ENCODE data around the gene YIF1B.

The YIF1B gene

DNA sequence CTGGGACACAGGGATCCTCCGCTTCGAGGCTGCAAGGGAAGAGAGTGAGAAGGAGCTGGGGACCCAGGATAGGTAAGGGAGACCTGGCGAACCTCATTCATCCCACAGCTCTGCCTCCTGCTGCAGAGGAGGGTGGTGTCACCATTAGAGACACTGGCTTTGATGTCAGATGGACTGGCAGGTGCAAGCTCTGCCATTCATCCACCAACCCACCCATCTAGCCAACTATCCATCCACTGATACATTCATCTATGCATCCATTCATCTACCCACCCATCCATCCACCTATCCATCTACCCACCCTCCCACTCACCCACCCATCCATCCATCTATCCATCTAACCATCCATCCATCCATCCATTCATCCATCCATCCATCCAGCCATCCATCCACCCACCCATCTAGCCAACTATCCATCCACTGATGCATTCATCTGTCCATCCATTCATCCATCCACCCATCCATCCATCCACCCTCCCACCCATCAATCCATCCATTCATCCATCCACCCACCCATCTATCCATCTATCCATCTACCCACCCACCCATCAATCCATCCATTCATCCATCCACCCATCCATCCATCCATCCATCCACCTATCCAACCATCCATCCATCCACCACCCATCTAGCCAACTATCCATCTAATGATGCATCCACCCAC is 6.0 kb downstream of the YIF1B start:
- no peak for TF ChIP-seq CTCF (IDR thresholded peaks at IDR 0.05; ENCODE audit: control insufficient read depth, extremely low read depth, insufficient read depth)
- no peak for DNase-seq (ENCODE audit: low read depth)
- no peak overlapping the region for H3K4me3 ChIP-seq (ENCODE audit: low read depth, low read length)

- DNase-seq (ENCODE audit: low read depth), result no peak
- no peak for TF ChIP-seq CTCF (IDR thresholded peaks at IDR 0.05; ENCODE audit: control insufficient read depth, extremely low read depth, insufficient read depth)
- no peak overlapping the region for H3K4me3 ChIP-seq (ENCODE audit: low read depth, low read length)
Observed at GRCh38 chr19:38308926-38309614, 6.7 kb downstream of the YIF1B start.

GRCh38 chr19:38308006-38308766 is 7.6 kb downstream of the YIF1B start:
- no peak for TF ChIP-seq CTCF (IDR thresholded peaks at IDR 0.05; ENCODE audit: control insufficient read depth, extremely low read depth, insufficient read depth)
- H3K4me3 ChIP-seq (ENCODE audit: low read depth, low read length), result no peak overlapping the region
- DNase-seq (ENCODE audit: low read depth), result no peak

DNA sequence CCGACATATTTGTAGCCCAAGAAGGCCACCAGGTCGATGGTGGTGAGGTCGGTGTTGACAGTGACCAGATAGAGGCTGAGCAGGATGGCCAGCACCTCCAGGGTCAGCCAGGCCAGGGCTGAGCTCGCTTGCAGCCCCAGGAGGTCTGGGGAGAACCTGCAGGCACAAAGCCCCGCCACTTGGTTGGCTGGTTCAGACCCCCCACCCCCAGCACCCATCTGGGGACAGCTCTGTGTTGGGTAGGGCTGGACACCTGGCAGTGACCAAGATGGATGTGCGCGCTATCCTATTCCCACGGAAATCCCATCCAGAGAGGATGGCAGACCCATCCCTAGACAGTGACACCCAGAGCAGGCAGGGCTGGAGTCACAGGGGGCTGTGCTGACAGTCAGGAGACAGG is 8.2 kb downstream of the YIF1B start:
- no peak for TF ChIP-seq CTCF (IDR thresholded peaks at IDR 0.05; ENCODE audit: control insufficient read depth, extremely low read depth, insufficient read depth)
- DNase-seq (ENCODE audit: low read depth), result no peak
- H3K4me3 ChIP-seq (ENCODE audit: low read depth, low read length), result no peak overlapping the region

DNA sequence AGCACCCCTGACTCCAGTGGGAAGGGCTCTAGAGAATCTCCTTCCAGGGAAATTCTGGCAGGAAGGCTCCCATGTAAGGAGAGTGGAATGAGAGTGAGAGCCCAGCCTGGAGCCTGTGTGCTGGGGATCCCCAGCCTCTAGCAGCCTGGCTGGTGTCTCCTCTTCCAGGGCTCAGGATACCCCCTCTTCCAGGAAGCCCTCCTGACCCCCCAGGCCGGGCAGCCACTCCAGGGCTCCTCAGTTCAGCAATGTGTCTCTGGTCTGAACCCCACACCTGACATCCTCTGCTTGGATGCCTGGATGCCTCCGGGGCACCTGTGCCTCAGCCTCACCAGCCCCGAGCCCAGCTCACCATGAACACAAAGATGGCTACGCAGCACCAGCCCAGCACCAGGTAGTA is 8.7 kb downstream of the YIF1B start:
- no peak overlapping the region for H3K4me3 ChIP-seq (ENCODE audit: low read depth, low read length)
- DNase-seq (ENCODE audit: low read depth), result no peak
- no peak for TF ChIP-seq CTCF (IDR thresholded peaks at IDR 0.05; ENCODE audit: control insufficient read depth, extremely low read depth, insufficient read depth)

DNA sequence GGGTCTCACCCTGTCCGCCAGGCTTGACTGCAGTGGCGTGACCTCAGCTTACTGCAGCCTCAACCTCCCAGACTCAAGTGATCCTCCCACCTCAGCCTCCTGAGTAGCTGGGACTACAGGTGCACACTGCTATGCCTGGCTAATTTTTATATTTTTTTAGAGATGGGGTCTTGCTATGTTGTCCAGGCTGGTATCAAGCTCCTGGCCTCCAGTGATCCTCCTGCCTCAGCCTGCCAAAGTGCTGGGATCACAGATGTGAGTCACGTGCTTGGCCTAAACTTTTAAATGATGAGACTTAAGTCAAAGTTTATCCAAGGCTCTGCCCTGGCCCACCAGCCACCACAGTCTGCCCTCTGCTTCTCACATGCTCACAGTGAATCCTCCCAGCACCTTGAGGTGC is 9.5 kb downstream of the YIF1B start:
- no peak overlapping the region for H3K4me3 ChIP-seq (ENCODE audit: low read depth, low read length)
- no peak for TF ChIP-seq CTCF (IDR thresholded peaks at IDR 0.05; ENCODE audit: control insufficient read depth, extremely low read depth, insufficient read depth)
- no peak for DNase-seq (ENCODE audit: low read depth)
